ENCODE results near the gene PLCB2.

The PLCB2 gene

DNA sequence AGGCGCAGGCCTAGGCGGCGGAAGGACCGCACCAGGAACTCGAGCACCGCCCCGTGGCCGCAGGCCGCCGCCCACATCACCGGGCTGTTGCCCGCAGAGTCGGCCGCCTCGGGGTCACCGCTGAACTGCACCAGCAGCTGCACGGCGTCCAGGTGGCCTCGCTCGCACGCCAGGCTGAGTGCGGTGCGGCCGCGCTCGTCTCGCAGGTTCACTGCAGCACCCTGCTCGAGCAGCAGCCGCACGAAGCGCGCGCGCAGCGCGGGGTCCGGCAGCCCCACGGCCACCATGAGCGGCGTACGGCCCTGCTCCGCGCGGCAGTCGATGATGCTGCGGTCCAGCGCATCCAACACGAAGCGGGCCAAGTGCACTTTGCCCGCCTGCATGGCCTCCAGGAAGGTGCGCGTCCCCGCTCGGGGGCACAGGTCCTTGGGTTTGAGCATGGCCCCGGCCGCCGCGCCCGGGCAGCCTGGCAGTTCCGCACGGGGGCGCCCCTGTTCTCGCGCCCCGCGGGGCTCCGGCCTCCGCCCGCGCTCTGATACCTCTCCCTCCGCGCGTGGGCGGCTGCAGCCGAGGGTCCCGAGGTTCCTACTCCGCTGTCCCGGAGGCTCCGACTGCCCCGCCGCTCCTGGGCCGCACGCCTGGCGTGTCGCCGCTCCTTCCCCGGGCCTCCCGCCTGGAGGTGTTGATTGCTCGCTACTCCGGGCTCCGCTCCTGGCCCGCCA lies 25.4 kb downstream of the PLCB2 start:
- TF ChIP-seq, protein P1, sequence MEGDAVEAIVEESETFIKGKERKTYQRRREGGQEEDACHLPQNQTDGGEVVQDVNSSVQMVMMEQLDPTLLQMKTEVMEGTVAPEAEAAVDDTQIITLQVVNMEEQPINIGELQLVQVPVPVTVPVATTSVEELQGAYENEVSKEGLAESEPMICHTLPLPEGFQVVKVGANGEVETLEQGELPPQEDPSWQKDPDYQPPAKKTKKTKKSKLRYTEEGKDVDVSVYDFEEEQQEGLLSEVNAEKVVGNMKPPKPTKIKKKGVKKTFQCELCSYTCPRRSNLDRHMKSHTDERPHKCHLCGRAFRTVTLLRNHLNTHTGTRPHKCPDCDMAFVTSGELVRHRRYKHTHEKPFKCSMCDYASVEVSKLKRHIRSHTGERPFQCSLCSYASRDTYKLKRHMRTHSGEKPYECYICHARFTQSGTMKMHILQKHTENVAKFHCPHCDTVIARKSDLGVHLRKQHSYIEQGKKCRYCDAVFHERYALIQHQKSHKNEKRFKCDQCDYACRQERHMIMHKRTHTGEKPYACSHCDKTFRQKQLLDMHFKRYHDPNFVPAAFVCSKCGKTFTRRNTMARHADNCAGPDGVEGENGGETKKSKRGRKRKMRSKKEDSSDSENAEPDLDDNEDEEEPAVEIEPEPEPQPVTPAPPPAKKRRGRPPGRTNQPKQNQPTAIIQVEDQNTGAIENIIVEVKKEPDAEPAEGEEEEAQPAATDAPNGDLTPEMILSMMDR (conservative IDR thresholded peaks at IDR 0.05; ENCODE audit: control insufficient read depth, insufficient read depth, low read depth, low read length): no peak
- no peak overlapping the region for H3K4me3 ChIP-seq (ENCODE audit: control insufficient read depth, low read depth, low read length)
- no peak for DNase-seq (ENCODE audit: low read depth)

DNA sequence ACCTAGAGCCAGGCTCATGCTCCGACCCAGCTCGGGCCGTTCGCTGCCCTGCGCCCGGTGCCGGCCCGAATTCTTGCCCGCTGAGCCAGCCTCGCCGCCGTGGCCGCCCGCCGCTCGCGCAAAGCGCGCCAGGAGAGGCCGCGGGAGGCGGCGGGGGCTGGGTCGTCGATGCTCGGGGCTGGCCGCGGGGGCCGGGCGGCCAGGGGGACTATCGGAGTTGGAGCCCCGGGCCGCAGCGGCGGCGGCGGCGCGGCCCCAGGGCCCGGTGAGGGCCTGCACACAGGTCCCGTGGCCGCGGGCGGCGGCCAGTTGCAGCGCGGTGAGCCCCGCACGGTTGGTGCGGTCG lies 26.0 kb downstream of the PLCB2 start:
- DNase-seq (ENCODE audit: low read depth): no peak
- TF ChIP-seq, protein P1 (conservative IDR thresholded peaks at IDR 0.05; ENCODE audit: control insufficient read depth, insufficient read depth, low read depth, low read length): no peak
- H3K4me3 ChIP-seq (ENCODE audit: control insufficient read depth, low read depth, low read length): no peak overlapping the region

DNA sequence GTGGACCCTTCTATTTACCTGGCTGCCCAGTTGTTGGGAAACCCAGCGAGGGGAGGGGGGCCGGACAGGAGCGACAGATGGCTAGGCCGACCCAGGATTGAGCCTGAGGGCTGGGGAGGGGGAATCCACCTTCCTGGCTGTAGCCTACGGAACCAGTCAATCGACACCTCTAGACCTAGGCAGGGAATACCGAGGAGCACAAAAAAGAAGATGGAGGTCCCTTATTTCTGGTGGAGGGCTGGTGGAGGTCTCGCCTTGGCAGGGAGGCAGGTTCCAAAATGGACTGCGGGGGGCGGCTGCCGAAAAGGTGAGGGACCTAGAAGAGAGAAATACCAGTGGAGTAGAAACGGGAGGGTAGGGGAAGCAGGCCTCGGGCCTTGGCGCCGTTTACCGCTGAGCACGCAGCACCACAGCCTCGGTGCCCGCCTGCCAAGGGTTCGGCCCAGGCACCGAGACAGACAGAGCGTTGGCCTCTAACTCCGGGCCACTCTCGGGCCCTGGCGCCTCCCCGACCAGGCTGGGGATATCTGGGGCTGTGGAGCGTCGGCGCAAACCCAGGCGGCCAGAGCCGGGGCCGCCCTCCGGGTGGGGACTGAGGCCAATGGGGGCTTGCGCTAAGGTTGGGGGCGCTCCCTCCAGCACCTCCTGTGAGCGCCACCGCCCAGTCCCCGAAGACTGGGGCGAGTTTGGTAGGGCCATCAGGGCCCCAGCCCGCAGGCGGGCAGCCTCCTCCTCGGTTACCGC lies 26.5 kb downstream of the PLCB2 start:
- TF ChIP-seq, protein P1 (conservative IDR thresholded peaks at IDR 0.05; ENCODE audit: control insufficient read depth, insufficient read depth, low read depth, low read length): no peak
- no peak for DNase-seq (ENCODE audit: low read depth)
- H3K4me3 ChIP-seq (ENCODE audit: control insufficient read depth, low read depth, low read length): no peak overlapping the region

DNA sequence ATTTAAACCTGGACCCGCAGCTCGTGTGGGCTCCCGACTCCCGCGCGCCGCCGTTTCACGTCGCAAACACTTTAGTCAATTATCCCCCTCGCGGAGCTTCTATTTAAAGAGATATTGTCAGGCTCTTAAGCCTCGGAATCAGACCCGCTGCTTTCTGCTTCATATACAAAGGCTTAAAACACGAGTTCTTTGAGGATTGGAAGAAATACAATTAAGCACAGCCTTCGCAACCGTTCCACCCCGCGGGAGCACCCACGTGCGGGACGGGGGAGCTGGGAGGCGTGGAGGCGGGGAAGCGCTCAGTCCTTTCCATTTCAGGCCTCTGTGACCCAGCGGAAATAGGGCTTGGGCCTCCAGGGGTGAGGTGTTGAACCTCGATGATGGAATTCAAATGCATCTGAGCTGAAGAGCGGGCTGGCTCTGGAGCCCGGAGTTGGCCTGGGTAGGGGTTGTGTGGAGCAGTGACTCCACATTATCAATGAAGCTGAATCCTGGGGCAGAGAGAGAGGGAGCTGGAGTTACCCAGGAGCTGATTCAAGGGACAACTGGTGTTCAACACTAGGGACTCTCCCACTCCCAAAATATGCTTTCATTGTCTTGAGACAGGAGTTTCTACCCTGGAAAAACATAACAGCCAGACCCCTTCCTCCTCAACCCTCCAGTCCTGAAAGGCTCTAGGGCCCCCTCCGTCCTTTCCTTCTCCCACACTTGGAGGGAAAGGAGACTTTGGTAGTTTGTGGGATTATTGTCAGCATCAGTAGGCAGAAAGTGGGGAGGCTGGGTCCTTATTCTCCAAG lies 27.3 kb downstream of the PLCB2 start:
- TF ChIP-seq, protein P1 (conservative IDR thresholded peaks at IDR 0.05; ENCODE audit: control insufficient read depth, insufficient read depth, low read depth, low read length): no peak
- H3K4me3 ChIP-seq (ENCODE audit: control insufficient read depth, low read depth, low read length): no peak overlapping the region
- DNase-seq (ENCODE audit: low read depth): no peak

GRCh38 chr15:40279437-40280141 lies 28.1 kb downstream of the PLCB2 start:
- TF ChIP-seq, protein P1 (conservative IDR thresholded peaks at IDR 0.05; ENCODE audit: control insufficient read depth, insufficient read depth, low read depth, low read length): peak; percentile 79
- peak; percentile 34 for DNase-seq (ENCODE audit: low read depth)
- H3K4me3 ChIP-seq (ENCODE audit: control insufficient read depth, low read depth, low read length): no peak overlapping the region

GRCh38 chr15:40278026-40278425 lies 29.7 kb downstream of the PLCB2 start:
- no peak overlapping the region for H3K4me3 ChIP-seq (ENCODE audit: control insufficient read depth, low read depth, low read length)
- TF ChIP-seq, protein P1 (conservative IDR thresholded peaks at IDR 0.05; ENCODE audit: control insufficient read depth, insufficient read depth, low read depth, low read length): no peak
- no peak for DNase-seq (ENCODE audit: low read depth)

All from fibroblast of mammary gland (primary cell).